Fibroblast of gingiva (primary cell): Measurements from ENCODE around the gene SAMD14.
A peak's percentile ranks its signal among the peaks of the same experiment; 100 is the strongest.

Source experiments
- DNase-seq: peaks from one replicate; pipeline ENCODE4 v3.0.0-alpha.2; 2011; ENCODE audit warnings: low read depth

SAMD14 gene

DNA sequence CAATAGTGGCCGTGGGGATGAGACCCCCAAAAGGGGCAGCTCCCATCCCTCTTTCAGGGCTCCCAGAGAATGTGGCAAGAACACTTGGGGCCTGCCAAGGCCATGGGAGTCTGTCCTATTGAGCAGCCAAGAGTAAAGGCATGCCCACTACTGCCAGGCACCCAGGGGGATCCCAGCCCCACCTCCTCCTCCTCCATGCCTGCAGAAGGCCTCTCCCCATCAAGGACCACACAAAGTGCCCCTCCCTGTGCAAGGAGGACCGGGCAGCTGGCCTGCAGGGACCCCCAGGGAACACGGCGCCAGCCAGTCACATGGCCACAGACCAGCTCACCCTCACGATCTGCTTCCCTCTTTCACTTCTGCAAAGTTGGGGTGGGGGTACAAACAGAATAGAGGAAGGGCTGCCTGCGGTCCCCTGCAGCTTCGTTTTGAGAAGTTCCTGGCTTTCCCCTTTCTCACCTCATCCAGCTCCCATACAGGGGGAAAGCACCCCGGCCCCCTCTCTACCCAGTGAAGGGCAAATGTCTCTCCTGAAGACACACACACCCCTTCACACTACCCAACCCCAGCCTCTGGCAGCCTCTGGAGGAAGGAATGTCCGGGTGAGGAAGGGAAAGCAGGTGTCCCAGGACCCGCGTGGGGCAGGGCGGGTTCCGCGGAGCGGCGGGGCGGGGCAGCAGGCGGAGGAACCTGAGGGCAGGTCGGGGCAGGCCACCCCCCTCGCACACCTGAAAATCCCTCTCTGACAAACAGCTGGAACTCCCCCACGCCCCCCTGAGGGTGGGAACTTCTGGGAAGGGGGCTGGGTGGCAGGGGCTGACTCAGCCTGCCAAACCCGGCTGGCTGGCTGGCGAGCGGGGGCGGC is 18.5 kb upstream of the SAMD14 start:
- peak; percentile 47 for DNase-seq

DNA sequence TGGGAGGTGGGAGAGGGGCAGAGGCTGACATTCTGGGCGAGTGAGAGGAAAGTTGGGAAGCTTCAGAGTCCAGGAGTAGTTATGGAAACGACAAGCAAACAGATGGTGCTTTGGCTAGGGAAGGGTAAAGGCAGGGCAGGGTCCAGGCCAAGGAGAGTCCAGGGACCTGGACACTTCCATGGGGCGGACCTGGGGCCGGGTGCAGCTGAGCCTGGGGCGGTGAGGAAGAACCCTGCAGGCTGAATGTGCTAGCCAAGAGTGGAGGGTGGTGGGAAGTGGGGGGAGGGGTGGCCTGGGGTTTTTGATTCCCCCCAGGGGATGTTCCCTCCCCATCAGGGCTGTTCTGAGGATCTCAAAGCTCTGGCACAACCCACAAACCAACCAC is 17.9 kb upstream of the SAMD14 start:
- DNase-seq: peak; percentile 51

DNA sequence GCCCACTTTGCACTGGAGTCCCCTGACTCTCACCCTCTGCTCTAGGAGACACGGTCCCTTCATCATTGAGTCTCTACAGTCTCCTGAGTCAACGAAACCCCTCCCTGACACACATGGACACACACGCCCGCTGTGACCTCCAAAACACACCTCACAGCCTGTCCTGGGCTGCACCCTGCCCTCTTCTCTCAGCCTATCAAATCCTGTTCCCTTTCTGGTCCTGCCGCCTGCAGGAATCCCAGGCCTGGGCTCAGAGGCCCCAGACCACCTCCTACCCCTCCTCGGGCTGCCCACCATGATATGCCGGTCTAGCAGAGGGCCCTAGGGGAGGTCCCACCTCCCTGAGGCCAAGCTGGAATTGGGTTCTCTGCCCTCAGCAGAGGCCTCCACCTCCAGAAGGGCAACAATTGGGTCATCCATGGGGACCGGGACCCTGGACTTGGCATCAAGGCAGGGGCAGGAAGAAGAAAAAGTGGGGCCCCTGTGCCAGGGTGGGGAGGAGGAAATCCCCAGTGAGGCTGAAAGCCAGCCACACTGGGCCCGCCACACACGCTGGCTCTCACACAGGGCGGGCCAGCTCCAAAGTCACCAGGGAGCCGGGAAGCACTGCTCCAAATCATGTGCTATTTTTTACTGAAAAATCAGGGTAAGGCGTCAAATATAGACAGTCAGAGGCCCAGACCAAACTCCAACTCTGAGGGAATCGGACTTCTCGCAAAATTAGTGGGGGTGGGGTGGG is 17.1 kb upstream of the SAMD14 start:
- DNase-seq: no peak

DNA sequence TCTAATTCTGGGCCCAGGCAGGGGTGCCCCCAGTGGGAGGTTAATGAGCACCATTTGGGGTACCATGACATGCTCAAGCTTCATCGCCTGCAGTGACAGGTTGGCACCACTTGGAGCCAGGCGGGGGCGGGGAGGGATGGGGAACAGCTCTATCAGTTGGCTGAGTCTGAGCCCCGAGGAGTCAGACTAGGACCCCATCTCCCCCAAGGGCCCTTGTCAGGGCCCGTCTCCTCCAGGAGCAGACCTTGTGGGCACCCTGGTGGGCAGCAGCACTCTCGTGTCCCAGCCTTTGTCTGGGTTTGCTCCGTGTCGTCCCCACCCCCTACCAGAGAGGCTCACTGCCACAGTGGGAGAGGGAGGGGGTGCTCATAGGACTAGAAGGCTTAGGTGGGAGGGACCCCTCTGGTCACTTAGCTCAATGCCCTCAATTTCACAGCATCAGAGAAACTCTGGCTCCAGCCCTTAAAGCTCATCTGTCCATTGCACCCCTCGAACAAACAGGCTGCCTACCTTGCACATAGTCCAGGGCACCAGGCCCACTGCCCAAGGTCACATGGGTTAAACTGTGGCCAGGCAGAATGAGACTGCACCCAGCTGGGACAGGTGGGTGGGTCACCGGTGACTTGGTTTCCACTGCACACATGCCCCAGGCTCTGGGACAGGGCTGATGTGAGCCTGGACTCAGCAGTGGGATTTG is 16.4 kb upstream of the SAMD14 start:
- DNase-seq: no peak

DNA sequence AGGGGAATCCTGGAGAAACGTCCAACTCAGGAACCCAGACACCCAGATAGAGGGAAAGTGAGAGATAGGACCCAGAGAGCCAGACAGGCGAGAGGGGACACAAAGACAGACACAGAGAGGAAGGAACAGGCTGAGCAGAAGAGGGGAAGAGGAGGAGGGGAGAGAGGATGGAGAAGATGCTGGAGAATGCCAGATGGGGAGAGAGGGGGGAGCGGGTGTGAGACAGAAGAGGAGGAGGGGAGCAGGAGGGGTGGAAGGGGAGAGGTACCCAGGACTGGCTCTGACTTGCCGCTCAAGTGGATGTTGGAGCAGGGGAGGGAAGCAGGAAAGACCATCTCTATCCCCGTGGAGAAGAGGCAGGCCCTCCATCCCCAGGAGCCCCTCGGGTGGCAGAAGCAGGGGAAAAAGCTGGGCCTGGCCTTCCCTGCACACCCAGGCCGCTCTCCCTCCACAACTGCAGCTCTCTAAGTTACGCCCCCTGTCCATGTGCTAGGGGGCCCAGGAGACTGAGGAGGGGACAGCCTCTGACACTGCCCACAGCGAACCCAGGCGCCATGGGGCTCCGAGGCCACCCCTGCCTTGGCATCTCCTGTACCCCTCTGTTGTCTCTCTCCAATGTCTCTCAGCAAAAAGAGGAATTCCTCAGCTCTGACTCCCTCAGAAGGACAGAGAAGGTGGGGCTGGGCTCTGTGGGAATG is 15.7 kb upstream of the SAMD14 start:
- DNase-seq: no peak

DNA sequence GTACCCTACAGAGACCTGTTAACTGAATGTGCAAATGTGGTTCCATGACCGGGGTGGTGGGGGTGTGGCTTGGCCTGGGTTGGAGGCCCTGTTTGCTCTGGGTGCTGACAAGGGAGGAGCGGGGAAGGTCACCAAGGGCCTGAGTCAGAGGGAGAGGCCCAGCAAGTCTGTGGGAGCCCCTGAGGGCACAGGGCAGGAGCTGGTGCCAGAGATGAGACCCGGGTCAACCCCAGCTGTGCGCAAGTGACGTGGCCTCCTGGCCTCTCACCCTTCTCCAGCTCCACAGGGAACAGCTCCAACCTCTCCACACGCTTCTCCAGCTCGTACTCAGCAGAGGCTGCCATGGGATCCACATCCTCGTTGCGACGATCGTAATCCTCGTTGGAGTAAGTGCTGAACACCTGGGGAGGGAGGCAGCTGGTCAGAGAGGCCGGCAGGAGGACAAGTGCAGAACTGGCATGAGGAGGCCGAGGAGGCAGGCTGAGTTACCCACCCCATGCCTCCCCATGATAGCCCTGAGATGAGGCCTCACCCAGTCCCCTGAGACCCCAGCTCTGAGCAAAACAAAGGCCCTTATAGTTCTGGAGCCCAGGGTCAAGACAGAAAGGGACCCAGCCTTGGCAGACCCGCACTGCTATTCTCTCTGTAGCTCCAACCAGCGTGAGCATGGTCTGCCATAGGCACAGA is 15.0 kb upstream of the SAMD14 start:
- no peak for DNase-seq

DNA sequence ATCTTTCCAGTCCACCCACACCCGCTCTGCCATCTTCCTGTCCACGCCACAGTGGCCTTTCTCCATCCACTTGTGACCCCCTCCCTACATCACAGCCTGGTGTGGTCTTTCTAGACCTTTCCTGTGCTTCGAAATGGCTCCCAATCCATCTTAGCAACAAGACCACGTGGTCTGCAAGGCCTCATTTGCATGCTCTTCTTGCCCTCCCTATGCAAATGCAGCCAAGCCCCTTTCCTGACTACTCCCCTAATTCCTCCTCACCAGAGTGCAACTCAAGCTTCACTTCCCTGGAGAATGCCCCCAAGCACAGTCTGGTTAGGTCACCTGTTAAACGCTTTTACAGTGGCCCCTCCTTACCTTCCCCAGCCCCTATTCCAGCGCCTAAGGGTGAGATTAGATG is 14.4 kb upstream of the SAMD14 start:
- no peak for DNase-seq

DNA sequence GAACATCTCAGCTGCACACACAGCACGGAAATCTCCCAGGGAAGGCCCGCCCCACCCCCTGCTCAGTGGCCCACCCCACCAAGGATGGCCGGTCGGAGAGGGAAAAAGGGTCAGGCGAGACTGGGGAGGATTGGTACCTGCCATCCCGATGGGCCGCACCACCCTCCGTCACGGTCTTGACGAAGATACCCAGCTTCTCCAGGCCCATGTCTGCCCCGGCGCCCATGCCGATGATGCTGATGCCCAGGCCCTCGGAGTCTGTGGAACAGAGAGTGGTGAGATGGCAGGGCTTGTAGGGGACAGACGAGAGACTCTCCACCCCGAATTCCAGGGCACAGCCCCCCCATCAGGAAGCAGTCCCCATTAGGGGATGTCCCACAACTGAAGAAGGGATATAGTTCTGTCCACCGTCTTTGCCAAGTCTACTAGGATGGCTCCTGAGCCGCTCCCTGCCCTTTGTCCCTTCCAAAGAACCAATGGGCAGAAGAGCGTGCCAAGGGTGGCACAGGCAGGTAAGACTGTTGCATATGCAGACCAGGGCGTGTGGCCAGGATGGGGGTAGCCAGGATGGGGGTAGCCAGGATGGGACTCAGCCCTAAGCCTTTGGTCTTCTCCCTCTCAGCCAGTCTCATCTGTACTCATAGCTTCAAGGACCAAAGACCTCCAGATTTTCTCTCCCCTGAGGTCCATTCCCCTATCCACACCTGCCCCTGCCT is 13.7 kb upstream of the SAMD14 start:
- DNase-seq: no peak

DNA sequence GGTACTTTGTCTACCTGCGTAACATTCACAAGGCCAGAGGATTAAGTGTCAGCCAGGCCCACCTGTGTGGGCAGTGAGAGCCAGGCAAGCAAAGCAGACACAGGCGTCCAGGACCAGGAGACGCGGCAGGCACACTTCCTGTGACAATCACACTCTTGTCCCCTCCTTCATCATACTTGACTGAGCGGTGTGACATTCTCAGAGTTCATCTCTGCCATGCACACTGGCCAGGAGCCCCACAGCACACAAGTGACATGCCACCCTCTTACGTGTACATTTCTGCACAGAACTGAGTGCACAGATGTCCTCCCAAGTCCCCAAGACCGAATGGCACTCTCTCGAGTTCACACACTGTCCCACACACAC is 11.8 kb upstream of the SAMD14 start:
- no peak for DNase-seq

DNA sequence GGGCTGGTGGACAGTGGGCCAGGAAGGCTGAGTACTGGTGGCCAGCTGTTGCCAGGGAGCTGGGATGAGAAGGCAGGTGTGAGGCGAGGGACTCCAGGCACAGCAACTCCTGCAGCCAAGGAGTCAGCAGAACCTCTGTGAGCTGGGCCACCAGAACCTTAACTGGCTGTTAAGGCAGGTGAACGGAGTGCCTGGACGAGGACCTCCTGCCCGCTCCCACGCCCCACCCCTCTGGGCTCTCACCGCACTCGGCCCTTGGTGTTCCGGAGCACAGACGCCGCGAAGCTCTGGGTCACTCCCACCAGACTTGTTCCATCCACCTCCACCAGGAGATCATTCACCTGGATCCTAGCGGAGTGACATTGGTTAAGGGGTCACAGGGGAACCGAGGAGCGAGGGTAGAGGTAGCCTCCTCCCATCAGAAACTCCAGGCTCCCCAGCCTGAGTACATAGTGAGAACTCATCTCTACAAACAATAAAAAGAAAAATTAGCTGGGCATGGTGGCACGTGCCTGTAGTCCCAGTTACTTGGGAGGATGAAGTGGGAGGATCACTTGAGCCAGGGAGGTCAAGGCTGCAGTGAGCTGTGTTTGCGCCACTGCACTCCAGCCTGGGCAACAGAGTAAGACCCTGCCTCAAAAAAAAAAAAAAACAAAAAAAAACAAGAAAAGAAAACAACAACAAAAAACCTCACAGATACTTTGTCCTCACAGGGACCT is 11.2 kb upstream of the SAMD14 start:
- DNase-seq: no peak

DNA sequence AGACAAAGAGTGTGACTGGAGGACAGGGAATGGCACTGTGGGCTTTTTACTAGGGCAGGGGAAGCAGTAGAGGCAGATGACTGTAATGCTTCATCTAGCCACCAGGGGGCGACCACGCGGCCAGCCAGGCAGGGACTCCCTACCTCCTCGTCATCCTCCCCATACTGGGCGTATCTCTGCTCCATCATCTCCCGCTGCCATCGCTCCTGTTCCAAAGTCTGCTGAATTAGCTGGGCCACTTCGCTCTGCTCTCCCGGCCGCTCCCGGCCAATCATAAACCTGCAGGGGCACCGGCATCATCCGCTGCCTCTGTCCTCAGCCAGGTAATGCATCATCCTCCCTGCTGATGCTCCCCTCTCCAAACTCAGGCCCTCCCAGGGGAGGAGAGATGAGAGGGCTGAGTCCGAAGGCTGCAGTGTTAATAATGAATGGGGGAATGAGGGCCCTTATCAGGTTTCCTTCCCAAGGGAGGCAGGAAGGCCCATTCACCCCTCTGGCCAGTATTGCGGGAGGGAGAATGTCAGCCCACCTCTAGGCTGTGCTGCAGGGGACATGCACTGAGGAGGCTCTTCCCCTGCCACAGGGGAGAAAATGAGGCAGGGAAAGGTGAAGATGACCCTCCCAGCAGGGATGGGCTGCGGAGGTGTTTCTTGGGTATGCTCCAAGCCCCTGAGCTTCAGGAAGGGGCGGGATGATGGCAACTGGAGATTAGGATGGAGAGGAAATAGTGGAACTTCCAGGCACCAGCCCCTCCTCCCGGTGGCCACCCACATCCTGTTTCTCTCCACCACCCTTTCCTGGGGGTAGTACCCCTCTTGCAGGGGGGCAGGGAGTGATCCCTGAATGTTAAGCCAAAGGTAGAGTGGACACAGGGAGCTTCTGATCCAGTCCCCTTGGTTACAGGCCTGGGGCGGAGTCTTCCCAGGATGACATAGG is 10.3 kb upstream of the SAMD14 start:
- DNase-seq: peak; percentile 72

DNA sequence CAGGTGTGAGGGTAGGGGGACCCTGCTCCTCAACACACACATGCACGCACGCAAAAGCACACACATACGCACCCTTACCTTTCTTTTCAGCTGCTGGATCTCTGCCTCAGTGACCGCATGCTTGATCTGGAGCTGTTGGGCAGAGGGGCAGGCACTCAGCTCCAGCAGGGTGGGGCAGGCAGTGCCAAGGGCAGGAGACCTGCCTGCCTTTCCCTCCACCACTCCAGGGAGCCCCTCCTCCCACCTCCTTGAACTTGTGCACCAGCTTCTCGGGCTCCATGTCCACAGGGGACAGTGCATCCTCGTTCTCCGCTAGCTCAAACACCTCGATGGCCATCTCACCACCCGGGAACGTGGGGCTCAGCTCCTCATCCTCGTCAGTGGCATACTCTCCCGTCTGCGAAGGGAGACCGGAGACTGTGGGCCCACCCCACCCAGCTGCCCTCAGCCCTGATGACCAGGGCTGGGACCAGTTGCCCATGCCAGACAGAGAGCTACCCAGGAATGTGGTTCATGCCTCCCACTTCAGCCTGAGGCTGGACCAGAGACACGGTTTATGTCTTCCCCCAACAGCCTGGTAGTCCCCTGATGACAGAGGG is 9.3 kb upstream of the SAMD14 start:
- DNase-seq: no peak

DNA sequence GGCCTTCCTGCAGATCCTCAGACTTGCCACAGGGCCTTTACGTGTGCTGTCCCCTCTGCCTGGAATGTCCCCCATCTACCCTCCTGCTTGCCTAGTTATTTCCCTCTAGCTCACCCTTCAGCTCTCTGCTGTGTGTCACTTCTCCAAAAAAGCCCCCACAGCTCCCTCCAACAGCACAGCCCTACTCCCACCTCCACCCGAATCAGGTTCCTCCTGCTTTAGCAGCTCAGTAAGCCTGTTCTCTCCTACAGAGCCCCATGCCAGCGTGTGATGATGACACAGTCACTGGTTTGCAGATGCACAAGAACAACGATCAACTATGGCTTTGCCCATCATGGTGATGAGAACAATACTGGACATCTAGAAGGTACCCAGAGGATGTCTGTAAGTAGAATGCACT is 7.1 kb upstream of the SAMD14 start:
- no peak for DNase-seq

DNA sequence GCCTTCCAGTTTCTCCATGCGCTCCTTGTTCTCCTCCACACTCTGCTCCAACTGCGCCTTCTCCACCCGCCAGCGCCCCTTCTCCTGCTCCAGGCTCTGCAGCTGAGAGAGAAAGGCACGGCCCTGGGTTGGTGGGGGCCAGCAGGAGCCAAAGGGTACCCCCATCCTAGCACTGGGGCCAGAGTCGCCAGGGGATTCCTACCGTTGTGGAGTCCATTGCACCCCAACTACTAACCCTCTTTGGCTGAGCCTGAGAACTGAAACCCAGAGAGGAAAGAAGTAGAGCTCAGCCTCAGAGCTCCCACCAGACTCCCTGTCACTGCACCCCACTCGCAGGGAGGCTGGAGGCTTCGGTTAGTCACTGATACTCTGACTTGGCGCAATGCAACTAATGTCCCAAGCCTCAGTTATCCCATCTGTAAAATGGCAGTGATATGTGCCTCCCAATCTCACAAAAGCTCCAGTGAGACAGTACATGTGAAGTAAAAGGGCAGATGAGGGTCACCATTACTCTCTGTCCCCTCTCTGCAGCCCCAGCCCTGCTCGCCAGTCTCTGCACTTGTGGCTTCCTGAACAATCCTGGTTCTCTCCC is 6.2 kb upstream of the SAMD14 start:
- DNase-seq: no peak

DNA sequence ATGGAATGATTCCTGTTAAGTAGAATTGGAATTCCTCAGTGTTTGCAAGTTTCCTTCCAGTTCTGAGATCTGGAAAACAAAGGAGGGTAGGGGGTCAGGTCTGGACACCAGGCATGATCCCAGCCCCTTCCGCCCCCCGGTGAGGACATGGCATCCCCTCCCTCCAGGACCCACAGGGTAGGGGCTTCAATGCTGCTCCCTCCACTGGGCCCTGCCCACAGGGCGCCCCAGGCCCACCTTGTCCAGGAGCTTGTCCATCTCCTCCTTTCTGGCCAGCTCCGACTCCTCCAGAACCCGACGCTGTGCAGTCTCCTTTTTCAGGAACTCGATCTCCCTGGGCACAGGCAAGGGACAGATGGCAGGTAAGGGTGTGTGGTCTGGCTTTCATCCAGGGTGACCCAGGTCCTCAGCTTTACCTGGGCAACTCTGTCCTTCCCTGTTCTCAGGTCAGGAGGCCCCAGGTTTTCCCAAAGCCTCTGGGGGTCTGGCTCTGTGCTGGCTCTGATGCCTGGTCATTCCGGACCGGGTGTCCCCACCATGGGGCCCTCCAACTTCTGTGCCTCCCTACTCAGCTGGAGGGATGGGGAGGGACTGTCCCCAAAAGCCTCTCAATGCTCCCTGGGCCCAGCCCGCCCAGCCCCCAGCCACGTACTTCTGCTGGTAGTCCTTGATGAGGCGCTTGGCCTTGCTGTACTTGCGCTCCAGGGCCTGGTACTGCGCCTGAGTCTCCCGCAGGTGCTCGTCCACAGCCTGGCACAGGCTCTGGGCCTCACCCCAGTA is 5.5 kb upstream of the SAMD14 start:
- DNase-seq: no peak

DNA sequence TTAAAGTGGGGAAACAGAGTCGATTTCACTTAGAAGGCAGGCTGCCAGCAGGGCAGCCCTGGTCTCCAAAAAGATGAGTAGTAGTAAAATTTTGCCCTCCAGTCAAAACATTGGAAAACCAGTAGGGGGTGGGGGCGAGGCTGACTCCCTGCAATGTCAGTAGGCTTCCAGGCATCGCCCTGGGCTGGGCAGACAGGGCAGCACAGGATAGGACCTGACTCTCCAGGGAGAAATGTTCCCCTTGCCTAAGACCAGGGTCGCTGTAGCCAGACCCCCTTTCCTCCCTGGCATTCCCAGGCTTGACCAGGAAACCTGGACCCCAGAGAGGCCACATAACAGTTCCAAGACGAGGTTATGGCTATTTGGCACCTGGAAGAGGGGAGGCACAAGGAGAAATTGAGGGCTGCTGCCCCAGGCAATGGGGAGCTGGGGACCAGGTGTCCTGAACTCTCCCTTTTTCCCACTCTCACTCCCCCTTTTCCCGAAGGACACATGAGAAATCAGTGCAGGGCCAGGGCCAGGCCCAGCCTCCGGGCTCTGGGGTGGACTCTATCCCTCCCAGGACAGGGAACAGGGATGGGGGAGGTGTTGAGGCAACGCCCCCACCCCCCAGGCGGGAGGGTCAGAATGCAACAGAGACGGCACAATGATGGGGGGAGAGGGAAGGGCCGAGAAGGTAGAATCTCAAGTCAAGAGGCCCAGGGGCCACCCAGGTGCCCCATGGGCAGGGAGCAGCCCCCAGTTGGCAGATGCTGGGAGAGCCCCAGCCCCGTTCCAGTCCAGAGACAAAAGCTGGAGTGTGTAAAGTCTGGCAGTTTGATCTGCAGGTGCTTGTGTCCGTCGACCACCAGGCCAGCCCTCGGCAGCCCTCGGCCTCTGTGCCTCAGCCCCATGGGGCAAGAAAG is 4.5 kb upstream of the SAMD14 start:
- DNase-seq: no peak

DNA sequence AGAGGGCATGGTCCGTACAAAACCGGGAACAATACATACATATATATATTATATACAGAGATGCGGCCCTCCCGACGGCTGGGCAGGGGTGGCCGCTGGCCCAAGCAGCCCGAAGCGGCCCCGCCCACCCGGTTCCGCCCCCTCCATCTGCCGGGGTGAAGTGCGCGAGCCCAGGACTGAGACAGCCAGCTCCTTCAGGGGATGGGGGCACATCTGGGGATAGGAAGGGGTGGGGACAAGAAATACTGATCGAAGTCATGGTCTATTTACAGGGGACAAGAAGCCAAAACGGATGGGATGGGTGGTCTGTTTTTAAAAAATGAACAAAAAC is 3.8 kb upstream of the SAMD14 start:
- DNase-seq: no peak
